LNCAP (cell line): Measurements from ENCODE around the gene POLR2E.

Experiments used
- TF ChIP-seq, protein P1 (sequence below): fragments of 450-650 bp; IDR thresholded peaks from 2 replicates; pipeline ENCODE4 v1.5.1; 2017; ENCODE audit warnings: mild to moderate bottlenecking

POLR2E gene

DNA sequence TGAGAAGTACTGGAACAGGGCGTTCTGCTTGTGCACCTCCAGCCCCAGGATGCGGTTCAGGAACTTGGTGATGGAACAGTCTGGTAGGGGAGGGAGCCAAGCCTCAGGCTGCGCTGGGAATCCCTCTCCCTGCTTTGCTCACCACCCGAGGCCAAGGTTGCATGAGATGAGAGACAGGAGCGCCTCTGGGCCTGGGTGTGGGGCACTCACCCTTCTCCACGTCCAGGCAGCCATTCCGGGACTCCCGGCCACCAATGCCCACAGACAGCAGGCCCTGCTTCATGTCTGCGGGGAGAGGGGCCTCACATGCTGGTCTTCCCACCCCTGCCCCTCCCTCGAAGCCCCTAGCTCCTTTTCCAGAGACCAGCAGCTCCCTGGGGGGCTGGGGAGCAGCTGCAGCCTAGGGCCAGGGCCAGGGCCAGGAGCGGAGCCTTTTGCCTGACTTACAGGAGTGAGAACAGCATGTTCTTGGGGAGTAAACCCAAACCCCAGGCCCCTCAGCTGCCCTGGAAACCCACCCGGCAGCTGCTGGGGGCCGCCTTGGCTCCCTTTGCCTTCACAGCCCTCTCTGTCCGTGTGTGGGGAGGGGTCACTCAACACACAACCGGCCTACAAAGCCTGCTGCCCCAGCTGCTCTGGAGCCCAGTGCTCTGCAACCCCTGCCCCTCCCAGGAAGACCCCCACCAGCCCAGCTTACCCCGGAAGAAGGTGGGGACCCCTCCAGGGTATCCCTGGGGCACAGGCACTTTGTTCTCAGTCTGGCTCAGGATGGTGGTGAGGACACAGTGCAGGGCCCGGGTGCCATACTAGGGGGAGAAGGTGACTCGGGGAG lies 15.8 kb upstream of the POLR2E start:
- TF ChIP-seq, protein P1, sequence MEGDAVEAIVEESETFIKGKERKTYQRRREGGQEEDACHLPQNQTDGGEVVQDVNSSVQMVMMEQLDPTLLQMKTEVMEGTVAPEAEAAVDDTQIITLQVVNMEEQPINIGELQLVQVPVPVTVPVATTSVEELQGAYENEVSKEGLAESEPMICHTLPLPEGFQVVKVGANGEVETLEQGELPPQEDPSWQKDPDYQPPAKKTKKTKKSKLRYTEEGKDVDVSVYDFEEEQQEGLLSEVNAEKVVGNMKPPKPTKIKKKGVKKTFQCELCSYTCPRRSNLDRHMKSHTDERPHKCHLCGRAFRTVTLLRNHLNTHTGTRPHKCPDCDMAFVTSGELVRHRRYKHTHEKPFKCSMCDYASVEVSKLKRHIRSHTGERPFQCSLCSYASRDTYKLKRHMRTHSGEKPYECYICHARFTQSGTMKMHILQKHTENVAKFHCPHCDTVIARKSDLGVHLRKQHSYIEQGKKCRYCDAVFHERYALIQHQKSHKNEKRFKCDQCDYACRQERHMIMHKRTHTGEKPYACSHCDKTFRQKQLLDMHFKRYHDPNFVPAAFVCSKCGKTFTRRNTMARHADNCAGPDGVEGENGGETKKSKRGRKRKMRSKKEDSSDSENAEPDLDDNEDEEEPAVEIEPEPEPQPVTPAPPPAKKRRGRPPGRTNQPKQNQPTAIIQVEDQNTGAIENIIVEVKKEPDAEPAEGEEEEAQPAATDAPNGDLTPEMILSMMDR, result no peak

DNA sequence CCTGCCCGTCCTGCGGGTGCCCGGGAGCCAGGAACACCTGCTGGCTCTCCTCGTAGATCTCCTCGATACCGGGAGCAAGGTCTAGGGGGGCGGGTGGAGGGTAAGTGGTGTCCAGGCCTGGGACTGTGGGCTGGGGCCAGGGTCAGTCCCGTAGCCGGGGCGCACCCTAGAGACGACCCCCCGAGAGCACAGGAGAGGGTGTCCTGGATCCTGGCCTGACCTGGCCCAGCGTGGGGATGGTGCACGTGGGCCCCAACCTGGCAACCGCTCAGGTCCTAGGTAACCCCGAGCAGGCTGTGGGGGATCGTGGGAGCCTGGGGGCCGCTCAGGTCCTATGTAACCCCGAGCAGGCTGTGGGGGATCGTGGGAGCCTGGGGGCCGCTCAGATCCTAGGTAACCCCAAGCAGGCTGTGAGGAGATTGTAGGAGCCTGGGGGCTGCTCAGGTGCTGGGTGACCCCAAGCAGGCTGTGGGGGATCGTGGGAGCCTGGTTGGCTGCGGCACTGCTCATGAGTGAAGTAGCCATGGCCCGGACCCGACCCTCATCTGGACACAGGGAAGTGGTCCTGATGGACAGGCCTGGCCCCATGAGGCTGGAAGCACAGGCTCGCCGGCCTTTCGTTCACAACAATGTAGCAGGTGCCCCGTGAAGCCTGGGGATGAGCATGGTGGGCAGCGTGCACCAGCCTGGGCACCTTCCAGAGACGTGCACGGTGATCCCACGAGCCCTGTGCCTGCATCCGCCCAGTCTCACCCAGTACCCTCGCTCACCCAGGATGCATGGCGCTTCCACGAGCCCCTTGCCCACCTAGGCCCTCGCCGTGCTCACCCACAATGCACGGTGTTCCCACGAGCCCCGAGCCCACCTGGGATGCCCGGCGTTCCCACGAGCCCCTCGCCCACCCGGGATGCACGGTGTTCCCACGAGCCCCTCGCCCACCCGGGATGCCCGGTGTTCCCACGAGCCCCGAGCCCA lies 14.8 kb upstream of the POLR2E start:
- TF ChIP-seq, protein P1, result no peak

DNA sequence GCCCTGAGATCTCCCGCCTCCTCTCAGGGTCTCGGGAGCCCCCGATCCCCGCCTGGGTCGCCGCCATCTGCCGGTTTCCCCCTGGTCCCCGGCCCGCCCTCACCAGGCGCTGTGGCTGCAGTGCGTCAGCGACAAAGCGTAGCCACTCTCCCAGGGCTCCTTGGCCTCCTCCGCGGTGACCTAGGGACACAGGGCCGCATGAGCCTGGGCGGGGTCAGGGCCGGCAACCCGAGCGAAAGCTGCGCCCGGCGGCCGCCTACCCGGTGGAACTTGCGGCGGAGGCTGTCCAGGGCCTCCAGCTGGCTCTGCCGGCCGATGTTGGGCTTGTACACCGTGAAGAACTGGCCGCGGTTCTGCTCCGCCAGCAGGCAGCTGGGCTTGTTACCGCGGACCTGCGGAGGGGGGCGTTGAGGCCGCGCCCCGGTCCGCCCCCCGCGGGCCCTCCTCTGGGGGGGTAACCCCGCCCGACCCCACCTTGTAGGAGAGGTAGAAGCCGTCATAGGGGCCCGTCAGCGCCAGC lies 13.9 kb upstream of the POLR2E start:
- TF ChIP-seq, protein P1, result no peak

DNA sequence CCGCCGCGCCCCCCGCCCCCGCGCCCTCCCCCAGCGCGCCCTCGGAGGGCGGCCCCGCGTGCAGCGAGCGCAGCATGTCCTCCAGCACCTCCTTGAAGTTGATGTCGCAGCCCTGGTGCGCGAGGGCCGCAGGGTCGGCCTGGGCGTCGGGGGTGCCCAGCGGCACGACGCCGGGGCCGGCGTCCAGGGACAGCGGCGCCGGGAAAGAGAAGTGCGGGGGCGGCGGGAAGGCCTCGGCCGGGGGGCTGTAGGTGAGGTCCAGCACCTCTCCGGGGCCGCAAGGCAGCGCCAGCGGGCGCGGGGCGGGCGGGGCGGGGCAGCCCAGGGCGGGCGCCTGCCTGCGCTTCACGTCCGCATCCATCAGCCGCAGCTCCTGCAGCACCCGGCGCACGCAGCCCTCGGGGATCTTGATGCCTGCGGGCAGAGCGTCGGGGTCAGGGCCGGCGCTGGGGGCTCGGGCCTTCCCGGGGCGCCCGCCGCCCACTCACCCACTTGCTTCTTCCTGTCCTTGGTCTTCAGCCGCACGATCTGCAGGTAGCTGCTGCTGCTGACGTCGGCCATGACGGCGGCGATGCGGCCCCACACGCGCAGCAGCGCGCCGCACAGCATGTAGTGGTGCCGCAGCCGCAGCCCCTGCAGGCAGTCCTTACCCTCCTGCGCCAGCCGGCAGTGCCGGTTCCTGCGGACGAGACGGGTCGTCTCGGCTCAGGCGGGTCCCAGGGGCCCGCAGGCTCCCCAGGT lies 13.3 kb upstream of the POLR2E start:
- TF ChIP-seq, protein P1, result no peak

DNA sequence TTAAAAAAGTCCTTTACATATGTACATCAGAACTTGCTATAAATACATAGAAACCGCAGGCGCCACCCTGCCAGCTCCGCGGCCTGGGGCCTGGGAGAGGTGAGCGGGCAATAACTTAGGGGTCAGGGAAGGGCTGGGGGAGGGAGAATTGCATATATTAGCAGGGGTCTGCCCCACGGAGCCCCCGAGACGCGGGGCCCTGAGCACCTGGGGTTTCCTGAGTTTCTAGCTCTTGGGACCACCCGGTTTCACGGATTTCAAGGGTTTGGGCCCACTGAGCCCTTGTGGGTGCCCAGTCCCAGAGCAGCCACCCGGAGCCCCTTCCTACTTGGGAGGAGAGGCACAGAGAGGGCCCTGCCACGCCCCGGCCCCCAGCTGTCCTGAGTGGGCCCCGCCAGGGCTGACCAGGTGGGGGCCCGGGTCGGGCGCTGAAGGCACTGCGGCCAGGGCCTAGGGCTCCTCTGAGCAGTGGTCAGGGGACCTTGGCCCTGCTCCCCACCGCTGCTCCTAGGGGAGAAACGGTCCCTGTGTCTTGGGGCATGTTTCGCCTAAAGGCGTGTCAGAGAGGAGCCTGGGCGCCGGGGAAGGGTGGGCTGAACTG lies 12.6 kb upstream of the POLR2E start:
- TF ChIP-seq, protein P1, result no peak

DNA sequence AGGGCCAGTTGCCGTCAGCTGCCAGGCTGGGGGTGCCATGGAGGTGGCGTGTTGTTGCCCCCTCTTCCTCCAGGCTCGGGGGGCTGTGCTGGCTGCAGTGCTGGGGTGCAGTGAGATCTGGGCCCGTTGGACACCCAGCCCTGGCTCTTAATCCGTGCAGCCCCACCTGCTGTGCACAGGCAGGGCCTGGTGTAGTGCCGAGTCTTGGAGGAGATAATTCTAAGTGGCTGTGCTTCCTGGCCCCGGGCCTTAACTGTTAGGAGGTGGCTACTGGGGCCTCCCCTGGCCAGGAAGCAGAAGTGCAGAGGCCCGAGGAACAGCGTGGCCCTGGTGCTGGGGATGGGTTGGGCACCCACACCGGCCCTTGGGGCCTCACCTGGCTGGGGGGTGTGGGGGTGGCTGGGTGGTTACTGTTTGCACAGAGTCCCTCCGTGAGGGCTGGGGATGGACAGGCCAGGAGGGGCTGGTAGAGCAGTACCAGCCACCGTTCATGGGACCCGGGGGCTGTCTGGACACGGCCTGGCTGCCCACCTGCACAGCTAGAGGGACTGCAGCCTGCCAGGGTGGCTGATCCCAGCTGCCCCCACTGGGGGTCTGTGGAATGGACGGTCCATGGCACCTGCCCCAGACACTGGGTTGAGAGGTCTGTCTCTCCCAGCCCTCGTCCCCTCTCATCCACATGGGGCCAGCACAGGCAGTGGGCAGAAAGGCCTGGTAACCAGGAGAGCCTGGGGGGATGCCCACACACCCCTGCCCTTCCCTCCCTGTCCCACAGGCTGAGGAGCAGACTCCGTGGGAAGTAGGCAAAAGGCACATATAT lies 11.9 kb upstream of the POLR2E start:
- TF ChIP-seq, protein P1, result peak; percentile 42
